Epithelial cell of proximal tubule (primary cell): ENCODE data around the gene RBPJ. TPM values are rescaled to one million over a fixed set of nuclear protein-coding genes. Genes with fewer than 3 reads are reported as not detected.
A peak's percentile ranks its signal among the peaks of the same experiment; 100 is the strongest.

ENCODE experiments used
- DNase-seq: peaks from one replicate; pipeline ENCODE4 v3.0.0-alpha.2; 2011; ENCODE audit warnings: low read depth
- H3K4me3 ChIP-seq: 2 replicates; pipeline ENCODE4 v1.5.1; 2011; ENCODE audit warnings: low read depth, mild to moderate bottlenecking, low read length
- CTCF ChIP-seq: conservative IDR thresholded peaks from 2 replicates; pipeline ENCODE4 v1.5.1; 2012; ENCODE audit warnings: low read depth, mild to moderate bottlenecking, low read length
- total RNA-seq: library from RNA; depleted of rRNA; stranded (reverse); fragments of >200 nt; gene quantifications from 2 replicates; pipeline ENCODE4 v1.2.3, GENCODE V29; 2015

Gene RBPJ
- total RNA-seq, 1 donor from 2014 or later: 76.0 TPM

GRCh38 chr4:26337612-26338011 lies 16.8 kb downstream of the RBPJ start:
- no peak overlapping the region for H3K4me3 ChIP-seq
- no peak for DNase-seq
- no peak for TF ChIP-seq CTCF

DNA sequence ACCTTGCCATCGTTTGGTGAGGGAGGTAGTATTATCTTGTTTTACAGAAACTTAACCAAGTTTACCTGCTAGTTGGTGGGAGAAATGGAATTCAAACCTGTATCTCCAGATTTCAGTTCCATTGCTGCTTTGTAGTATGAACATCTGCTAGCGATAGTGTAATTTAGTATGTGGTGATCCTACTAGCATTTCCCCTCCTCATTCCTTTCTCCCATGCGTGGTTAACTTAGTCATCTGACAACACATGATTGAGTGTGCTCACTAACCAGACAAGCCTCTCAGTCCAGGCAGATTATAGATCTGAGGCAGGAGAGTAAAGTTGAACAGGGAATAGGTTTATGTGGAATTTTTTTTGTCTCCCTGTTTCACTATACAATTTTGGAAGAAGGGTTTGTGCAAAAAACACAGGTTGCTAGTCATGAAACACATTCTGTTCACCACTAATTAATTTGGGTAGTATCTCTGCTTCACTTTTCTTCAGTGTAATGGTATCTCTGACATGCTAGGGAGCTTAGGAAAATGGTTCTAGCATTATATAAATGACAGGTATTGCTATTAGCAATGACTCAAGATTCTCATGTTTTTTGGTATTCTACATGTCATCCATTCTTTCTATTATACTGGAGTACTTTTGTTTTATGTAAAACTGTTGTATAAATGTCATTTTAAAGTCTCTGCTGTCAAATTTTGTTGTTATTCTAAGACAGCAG lies 21.7 kb downstream of the RBPJ start:
- no peak overlapping the region for H3K4me3 ChIP-seq
- no peak for TF ChIP-seq CTCF
- DNase-seq: peak; percentile 79

DNA sequence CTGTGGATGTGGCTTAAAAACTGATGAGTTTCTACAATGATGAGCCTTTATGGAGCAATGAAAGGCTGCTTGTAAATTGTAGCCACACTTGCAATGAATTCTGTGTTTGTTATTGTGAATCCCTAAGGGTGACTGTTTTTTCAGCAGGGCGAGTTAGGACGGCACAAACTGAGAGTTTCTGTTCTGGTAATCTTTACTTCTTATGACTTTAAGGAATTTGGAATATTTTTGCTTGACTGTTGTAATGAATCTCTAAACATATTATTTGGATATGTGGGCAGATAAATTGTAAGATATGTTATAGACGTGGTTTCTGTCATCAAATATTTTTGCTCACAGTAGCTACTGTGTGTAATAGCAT lies 22.2 kb downstream of the RBPJ start:
- no peak for TF ChIP-seq CTCF
- H3K4me3 ChIP-seq: no peak overlapping the region
- DNase-seq: no peak

DNA sequence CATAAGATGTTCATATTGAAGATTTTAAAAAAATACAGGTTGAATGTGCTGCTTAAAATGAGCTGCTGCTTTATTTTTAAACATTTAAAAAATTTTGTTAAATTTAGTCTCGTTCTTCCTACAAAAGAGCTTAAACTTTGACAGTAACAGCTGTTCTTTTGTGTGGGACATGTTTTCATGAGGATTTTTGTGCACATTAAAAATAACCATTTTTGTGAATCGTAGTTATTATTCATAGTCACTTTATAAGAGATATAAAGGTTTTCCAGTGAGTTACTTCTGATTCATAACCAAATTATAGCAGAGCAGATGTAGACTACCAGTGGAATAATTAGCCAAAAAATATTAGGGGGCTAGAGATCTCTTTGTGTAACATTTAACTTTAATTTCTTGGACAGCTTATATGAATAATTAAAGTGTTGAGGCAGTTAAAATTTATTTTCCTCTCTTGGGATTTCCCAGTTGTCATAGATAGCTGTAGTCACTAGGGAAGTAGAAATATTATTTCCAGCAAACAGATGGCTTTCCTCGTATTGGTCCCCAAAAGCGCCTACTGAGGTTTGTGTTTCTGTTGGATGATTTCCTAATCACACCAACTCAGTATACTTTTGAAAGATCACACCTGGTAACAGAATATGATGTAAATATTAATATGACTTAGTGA lies 24.2 kb downstream of the RBPJ start:
- no peak for TF ChIP-seq CTCF
- no peak for DNase-seq

DNA sequence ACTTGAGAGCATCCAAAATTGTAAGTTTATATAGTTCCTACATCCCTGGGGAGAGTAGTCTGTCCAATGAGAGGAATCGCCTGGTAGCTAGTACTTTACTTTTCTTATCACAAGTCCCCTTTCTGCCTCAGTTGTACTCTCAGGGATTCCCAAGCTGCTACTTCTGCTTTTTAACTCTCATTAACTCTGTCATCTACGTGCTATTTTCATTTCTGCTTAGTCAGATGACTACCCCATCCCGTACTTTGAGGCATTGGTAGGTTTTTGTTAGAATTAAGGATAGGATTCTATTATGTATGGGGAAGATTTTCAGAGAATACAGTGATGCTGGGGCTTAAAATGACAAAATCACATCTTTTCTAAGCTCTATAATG lies 24.7 kb downstream of the RBPJ start:
- H3K4me3 ChIP-seq: peak overlapping the region; percentile 23
- no peak for TF ChIP-seq CTCF
- DNase-seq: no peak

More for the DNA sequence above, 24.2 kb downstream of the RBPJ start:
- no peak overlapping the region for H3K4me3 ChIP-seq

- H3K4me3 ChIP-seq: peak overlapping the region; percentile 23
- no peak for TF ChIP-seq CTCF
- DNase-seq: peak; percentile 43
These were observed 25.4 kb downstream of the RBPJ start for GRCh38 chr4:26346203-26346620.

DNA sequence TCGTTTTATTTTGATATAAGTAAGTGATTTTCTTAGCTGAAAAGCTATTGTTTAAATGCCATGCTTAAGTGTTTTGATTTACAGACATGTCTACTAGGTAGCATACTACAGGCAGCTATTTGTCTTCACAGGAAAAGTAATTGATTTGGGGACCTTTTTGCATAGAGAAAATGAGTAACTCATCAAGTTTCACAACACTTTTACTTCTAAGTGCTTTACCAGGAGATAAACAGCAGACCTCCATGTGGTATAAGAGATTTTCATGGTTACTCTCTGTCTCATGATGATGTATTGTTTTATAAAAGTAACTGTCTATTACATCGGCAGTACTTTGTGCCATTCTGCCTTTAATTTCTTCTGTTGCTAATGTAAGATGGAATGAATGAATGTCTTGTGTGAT lies 28.7 kb downstream of the RBPJ start:
- no peak for DNase-seq
- TF ChIP-seq CTCF: no peak
- no peak overlapping the region for H3K4me3 ChIP-seq
